ENCODE results near the gene BIN1.

Gene BIN1

DNA sequence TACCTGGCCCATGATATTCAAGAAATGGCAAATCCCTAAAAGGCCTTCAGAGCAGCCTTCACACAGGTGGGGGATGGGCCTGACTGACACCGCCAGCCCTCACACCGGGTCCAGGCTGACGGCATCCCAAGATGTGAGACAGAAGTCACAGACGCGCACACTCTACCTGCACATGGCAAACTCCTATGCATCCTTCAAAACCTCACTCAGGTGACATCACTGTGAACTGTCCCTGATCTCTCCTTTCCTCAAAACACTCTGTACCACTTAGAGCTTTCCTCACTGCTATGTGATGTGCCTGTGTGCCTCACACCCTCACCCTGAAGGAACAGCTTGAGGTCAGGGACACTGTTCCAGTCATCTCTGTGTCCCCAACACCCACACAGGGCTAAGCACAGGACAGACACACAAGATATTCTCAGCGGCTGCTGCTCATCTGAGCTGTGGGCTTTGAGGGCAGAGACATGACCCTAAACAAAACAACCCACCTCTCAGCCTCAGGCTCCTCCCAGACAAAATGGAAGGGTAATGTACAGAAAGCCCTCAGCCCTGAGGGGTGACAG lies 27.5 kb downstream of the BIN1 start:
- TF ChIP-seq, protein P1, sequence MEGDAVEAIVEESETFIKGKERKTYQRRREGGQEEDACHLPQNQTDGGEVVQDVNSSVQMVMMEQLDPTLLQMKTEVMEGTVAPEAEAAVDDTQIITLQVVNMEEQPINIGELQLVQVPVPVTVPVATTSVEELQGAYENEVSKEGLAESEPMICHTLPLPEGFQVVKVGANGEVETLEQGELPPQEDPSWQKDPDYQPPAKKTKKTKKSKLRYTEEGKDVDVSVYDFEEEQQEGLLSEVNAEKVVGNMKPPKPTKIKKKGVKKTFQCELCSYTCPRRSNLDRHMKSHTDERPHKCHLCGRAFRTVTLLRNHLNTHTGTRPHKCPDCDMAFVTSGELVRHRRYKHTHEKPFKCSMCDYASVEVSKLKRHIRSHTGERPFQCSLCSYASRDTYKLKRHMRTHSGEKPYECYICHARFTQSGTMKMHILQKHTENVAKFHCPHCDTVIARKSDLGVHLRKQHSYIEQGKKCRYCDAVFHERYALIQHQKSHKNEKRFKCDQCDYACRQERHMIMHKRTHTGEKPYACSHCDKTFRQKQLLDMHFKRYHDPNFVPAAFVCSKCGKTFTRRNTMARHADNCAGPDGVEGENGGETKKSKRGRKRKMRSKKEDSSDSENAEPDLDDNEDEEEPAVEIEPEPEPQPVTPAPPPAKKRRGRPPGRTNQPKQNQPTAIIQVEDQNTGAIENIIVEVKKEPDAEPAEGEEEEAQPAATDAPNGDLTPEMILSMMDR (IDR thresholded peaks at IDR 0.05; ENCODE audit: low read depth, low read length), result no peak
- no peak for DNase-seq (ENCODE audit: low read depth in 2 of 2)
- no peak overlapping the region for H3K4me3 ChIP-seq (replicated peaks in 1 of 2; ENCODE audit: low read depth in 2 of 2, low read length in 2 of 2)

DNA sequence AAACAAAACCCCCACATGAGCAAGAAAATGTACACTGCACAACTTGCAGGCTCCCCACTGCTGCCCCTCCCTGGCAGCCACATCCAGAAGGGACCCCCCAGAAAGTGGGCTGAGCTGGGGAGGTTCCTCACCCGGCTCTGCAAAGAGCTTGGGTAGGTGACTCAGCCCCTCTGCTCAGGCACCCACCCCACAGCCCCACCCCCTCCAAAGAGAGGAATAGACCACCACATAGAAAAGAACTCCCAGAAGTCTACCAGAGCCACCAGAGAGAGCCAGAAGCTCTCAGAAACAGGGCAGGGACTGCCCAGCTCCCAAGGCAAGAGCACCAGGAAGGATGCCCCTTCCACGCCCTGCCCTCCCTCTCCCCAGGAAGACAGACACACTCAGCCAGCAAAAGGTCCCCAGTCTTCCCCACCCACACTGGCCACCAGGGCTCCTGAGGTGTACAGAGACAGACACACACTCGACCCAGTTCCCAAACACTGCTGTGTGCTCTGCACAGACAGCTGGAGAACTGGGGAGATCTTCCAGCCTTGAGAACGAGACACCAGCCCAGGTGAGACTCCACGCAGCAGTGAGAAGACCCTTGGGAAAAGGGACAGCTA lies 28.2 kb downstream of the BIN1 start:
- H3K4me3 ChIP-seq (replicated peaks in 1 of 2; ENCODE audit: low read depth in 2 of 2, low read length in 2 of 2), result no peak overlapping the region

DNA sequence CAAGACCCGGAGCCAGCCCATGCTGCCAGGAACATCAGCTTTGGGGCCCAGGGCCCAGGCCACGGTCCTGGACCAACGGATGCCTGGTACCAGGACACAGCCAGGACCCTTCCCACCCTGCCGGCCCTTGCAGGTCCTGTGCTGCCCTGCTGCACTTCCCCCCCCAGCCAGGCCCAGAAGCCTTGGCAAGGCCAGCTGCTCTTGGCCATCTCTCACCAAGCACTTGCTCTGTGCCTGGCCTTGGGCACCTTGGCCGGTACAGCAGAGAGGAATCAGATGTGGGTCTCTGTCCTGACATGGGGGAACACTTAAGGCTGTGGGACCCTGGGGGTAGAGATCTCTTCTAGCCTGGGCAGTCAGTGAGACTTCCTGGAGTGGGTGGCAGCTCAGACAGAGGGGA lies 28.9 kb downstream of the BIN1 start:
- H3K4me3 ChIP-seq (replicated peaks in 1 of 2; ENCODE audit: low read depth in 2 of 2, low read length in 2 of 2), result no peak overlapping the region
- TF ChIP-seq, protein P1 (IDR thresholded peaks at IDR 0.05; ENCODE audit: low read depth, low read length), result no peak
- DNase-seq (ENCODE audit: low read depth in 2 of 2), result no peak

More for the DNA sequence above, 28.2 kb downstream of the BIN1 start:
- DNase-seq (ENCODE audit: low read depth in 2 of 2), result no peak
- TF ChIP-seq, protein P1 (IDR thresholded peaks at IDR 0.05; ENCODE audit: low read depth, low read length), result no peak

DNA sequence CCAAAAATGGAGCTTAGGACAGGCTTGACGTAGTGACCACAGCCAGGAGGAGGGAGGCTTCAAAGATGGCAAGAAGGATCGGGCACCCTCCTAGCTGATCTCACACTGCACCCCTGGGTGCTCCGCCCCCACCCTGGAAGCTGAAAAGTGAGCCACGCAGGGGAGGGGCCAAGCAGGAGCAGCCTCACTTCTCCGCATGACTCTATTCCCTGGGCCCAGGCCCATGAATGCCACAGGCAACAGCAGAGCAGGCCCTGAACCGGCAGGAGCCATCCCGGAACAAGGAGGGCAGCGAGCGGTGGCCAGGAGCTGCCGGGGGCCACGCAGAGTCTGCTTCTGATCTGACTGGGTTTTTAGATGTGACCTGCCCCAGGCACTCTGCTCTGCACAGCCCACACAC lies 30.0 kb downstream of the BIN1 start:
- no peak overlapping the region for H3K4me3 ChIP-seq (replicated peaks in 1 of 2; ENCODE audit: low read depth in 2 of 2, low read length in 2 of 2)
- no peak for DNase-seq (ENCODE audit: low read depth in 2 of 2)
- TF ChIP-seq, protein P1 (IDR thresholded peaks at IDR 0.05; ENCODE audit: low read depth, low read length), result no peak

DNA sequence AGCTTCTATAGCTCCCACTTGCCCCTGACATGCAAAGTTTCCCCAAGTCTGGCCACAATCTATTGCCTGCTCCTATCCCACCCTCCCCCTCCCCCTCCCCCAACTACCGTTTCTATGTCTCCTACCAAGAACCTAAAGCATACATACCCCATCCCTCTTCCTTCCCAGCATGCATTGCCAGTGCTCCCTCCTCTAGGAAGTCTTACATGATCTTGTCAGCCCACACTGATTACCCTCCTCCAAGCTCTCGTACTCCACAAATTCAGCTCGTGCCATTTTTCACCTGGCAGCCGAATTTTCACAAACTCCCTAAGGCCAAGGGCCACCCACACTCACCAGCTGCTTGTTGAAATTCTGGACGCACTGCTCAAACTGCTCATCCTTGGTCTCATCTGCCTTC lies 30.7 kb downstream of the BIN1 start:
- no peak for DNase-seq (ENCODE audit: low read depth in 2 of 2)
- no peak overlapping the region for H3K4me3 ChIP-seq (replicated peaks in 1 of 2; ENCODE audit: low read depth in 2 of 2, low read length in 2 of 2)
- TF ChIP-seq, protein P1 (IDR thresholded peaks at IDR 0.05; ENCODE audit: low read depth, low read length), result no peak

DNA sequence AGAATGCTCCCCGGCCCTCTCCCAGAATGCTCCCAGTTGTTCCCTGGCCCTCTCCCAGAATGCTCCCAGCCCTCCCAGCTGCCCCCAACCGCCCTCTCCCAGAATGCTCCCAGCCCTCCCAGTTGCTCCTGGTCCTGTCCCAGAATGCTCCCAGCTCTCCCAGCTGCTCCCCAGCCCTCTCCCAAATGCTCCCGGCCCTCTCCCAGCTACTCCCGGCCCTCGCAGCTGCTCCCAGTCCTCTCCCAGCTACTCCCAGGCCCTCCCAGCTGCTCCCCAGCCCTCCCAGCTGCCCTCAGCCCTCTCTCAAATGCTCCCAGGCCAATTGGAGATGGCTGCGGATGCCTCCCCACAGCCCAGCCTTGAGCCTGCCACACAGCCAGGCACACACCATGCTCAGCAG lies 31.1 kb downstream of the BIN1 start:
- TF ChIP-seq, protein P1 (IDR thresholded peaks at IDR 0.05; ENCODE audit: low read depth, low read length), result no peak
- DNase-seq (ENCODE audit: low read depth in 2 of 2), result no peak
- no peak overlapping the region for H3K4me3 ChIP-seq (replicated peaks in 1 of 2; ENCODE audit: low read depth in 2 of 2, low read length in 2 of 2)

DNA sequence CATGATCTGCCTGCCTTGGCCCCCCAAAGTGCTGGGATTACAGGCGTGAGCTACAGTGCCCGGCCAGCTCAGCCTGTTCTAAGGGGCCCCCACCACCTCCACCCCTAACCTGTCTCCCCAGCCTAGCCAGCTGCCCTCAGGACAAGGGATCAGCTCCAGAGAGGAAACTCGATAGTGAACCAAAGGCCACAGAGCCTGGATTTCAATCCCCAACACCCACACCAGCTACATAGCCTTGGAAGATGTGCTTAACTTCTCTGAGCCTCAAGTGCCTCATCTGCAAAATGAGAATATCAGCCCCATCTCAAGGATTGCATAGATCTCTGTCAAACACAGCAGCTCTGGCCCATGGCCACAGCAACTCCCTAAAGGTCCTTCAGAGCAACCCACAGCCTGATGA lies 32.0 kb downstream of the BIN1 start:
- DNase-seq (ENCODE audit: low read depth in 2 of 2), result no peak
- TF ChIP-seq, protein P1 (IDR thresholded peaks at IDR 0.05; ENCODE audit: low read depth, low read length), result no peak
- H3K4me3 ChIP-seq (replicated peaks in 1 of 2; ENCODE audit: low read depth in 2 of 2, low read length in 2 of 2), result no peak overlapping the region

All from cardiac fibroblast (primary cell).